ENCODE results near the gene RABL2A.
A peak's percentile ranks its signal among the peaks of the same experiment; 100 is the strongest.
"Not testable (repeated sequence)": the region's sequence is repeated elsewhere in the genome, so short reads cannot be mapped to it uniquely, and the experiment has no call there.

RABL2A gene

DNA sequence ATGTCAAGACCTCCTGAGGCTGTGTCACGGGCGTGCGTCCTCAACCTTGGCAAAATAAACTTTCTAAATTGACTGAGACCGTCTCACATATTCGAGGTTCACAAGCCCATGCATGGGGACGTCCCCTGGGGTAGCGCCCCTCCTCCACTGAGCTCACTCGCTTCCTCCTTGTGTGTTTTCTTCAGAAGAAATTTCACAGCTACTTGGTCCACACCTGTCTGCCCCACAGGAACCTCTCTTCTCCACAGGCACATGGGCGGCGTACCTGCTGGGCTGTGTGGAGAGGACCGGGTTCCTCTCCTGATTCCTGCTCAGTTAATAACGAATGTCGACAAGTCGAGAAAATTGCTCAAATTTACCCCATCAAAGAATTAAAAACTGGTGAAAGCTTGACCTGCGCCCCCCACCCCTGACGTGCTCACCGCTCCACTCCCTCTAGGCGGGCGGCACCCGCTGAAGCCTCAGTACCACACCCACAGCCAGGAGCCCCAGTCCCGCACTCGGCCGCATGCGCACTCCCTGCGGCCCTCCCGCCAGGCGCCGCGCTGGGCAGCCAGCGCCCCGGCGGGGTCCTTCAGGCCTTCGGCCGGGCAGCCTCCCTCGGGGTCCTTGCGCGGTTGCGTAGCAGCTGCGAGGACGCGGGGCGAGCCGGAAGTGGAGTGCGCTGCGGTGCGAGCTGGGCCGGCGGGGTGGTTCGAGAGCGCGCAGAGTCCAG, at the start of gene RABL2A:
Gene RABL2A (plus strand): TSS at position 651 of the 715 bp plus-strand sequence. CDS start 1,341 bp downstream, outside the sequence.
- peak; percentile 76 for DNase-seq (ENCODE audit: low read depth, low spot score)

GRCh38 chr2:113578508-113578907, 48.6 kb upstream of the RABL2A start:
- not testable (repeated sequence) for DNase-seq (ENCODE audit: low read depth, low spot score)

DNA sequence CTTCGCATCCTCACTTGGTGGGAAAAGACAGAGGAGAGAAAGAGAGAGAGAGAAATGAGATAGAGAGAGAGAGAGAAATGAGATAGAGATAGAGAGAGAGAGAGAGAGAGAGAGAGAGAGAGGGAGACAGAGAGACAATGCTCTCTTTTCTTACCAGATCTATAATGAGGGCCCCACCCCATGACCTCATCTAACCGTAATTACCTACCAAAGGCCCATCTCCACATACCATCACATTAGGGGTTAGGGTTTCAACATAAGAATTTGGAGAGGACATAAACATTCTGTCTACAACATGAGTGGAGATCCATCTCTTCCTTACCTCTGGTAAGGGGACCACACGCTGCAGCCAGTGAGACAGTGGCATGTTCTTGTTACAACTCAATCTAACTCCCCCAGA, 44.6 kb upstream of the RABL2A start:
- DNase-seq (ENCODE audit: low read depth, low spot score): not testable (repeated sequence)

DNA sequence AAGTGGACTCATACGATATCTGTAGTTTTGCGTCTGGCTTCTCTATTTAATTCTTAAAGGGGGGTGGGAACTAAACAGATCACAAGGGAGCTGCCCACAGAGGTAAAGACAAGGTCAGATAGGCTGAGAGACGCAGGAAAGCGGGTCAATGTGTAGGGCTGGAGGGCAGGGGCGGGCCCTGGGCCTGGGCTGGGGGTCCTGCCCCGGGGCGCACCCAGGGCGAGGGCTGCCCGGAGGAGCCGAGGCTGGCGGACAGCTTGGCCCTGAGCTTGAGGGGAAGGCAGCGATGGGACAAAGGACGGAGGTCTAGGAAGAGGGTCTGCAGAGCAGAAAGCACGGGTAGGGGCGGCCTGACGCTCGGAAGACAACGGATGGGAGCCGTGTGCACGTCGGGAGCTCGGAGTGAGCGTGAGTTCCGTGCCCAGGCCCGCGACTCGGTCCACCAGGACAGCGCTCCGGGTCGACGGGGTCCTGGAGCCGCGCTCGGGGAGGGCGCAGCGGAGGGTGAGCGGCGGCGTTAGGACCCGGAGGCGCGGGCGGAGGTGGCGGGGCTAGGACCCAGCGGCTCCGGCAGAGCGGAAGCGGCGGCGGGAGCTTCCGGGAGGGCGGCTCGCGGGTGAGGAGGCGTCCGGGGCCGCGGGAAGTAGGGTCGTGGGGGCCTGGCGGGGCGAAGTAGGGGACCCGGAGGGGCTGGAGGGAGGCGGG, 43.4 kb upstream of the RABL2A start:
- DNase-seq (ENCODE audit: low read depth, low spot score): peak; percentile 60

DNA sequence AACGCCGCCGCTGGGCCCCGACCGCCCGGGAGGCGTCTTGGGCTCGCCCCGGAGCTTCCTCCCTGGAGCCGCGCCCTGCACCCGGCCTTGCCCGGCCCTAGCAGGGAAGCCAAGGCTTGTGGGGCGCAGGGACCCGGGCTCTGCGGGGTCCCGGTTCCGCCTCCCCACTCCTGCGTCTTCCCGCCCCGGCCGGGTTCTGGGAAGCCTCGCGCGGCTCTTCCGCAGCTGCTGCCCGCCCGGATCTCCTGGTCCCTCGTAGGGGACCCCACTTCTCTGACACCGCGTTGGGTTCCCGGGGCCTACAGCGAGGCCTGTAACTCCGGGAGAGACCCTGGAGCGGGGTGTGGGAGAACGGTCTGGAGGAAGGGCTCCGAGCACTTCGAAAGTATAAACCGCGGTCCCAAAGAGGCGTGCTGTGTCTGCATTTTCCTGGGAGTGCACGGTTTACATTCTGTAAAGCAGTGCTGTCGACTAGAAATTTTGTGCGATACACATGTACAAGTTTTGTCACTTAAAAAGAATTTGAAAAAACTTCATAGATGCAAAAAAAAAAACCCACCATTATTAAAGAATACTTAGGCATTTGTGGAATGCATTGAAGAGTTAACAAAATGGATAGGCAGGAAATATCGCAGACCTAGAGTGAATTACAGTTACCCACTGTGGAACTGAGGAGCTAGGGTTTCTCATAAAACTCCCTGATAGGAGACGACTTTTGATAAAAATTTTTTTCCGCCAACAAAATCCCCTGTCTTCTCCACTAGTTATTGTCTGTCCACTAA, 42.6 kb upstream of the RABL2A start:
- not testable (repeated sequence) for DNase-seq (ENCODE audit: low read depth, low spot score)

DNA sequence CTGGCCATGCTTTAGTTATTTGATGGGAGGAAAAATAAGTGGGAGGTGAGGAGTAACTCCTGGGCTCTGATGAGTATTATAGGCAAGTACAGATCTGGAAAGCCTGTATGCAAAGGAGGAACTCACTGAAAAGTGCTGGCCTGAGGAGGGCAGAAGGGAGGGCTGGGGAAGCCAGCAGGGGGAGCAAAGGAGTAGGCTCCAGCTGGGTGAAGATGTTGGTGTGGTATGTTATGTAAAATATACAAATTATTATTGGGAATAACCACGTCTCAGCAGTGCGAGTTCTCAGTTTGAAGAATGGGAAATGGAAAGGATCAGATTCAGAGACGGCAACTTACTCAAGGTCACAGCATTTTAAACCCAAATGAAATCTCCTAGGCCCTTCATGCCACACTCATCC, 39.9 kb upstream of the RABL2A start:
- DNase-seq (ENCODE audit: low read depth, low spot score): not testable (repeated sequence)

DNA sequence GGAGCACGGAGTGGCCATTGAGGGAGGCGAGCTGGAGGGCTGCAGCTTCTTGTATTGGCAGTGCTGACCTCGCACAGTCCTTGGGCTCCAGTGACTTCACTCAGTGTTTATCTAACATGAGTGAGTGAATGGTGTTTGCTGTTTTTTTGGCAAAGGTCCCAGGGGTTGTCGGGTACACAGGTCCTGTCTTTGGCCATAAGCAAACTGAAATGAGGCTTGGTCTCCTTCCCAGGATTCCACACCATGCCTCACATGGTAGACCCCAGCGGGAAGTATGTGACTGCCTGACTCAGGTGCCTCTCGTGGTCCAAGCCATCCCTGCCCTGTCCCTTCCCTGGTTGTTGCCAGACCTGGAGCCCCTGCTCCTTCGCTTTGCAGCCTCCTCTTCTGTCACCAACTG, 37.5 kb upstream of the RABL2A start:
- DNase-seq (ENCODE audit: low read depth, low spot score): not testable (repeated sequence)

- DNase-seq (ENCODE audit: low read depth, low spot score): not testable (repeated sequence)
Measured at GRCh38 chr2:113591926-113592325, 35.1 kb upstream of the RABL2A start.

DNA sequence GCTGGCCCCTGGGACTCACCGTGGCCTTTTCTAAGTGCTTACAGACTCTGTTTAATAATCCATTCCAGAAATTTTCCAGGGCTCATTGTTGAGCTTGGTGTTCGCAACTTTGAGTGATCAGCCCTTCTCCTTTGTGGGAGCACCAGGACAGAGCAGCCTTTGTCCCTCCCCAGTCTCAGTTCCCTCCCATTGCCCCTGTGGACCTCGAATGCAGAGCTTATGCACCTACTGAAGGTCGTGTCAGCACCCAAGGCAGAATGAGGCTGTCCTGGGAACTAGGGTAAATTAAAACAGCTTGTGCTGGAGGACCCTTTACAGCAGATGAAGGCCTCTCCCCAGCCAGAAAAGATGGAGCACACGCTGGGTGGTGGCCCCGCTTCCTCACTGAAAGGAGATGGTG, 33.8 kb upstream of the RABL2A start:
- DNase-seq (ENCODE audit: low read depth, low spot score): not testable (repeated sequence)

DNA sequence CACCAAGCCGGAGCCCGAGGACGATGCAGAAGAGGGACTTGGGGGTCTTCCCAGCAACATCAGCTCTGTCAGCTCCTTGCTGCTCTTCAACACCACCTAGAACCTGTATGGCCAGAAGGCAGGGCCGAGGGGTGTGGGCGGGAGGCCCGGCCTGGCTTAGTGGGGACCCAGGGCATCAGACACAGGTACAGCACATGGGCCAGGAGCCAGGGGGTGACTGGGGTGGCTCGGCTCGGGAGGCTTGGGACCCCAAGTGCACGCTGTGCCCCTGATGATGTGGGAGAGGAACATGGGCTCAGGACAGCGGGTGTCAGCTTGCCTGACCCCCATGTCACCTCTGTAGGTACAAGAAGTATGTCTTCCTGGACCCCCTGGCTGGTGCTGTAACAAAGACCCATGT, 31.3 kb upstream of the RABL2A start:
- DNase-seq (ENCODE audit: low read depth, low spot score): not testable (repeated sequence)

DNA sequence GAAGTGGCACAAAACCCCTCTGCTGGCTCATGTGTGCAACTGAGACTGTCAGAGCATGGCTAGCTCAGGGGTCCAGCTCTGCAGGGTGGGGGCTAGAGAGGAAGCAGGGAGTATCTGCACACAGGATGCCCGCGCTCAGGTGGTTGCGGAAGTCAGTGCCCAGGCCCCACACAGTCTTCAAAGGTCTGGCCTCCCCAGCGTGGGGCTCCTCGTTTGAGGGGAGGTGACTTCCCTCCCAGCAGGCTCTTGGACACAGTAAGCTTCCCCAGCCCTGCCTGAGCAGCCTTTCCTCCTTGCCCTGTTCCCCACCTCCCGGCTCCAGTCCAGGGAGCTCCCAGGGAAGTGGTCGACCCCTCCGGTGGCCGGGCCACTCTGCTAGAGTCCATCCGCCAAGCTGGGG, 29.9 kb upstream of the RABL2A start:
- not testable (repeated sequence) for DNase-seq (ENCODE audit: low read depth, low spot score)

DNA sequence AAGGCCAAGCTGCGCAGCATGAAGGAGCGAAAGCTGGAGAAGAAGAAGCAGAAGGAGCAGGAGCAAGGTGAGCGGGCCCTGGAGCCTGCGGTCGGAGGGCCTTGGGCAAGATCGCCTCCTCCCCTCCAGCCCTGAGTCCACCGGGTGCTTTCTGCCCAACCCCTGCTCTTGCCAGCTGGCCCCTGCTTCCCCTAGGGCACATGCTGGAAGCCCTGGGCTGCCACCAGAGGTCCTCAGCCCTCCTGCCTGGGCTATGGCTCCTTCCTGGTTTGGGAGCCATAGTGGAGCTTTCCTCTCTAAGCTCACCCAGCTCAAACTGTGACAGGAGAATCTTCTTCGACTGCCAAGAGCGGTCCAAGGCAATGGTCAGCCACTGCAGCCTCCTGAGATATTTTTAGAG, 29.5 kb upstream of the RABL2A start:
- not testable (repeated sequence) for DNase-seq (ENCODE audit: low read depth, low spot score)

- not testable (repeated sequence) for DNase-seq (ENCODE audit: low read depth, low spot score)
Measured at GRCh38 chr2:113598180-113598579, 28.9 kb upstream of the RABL2A start.

GRCh38 chr2:113598738-113599137, 28.3 kb upstream of the RABL2A start:
- DNase-seq (ENCODE audit: low read depth, low spot score): not testable (repeated sequence)

DNA sequence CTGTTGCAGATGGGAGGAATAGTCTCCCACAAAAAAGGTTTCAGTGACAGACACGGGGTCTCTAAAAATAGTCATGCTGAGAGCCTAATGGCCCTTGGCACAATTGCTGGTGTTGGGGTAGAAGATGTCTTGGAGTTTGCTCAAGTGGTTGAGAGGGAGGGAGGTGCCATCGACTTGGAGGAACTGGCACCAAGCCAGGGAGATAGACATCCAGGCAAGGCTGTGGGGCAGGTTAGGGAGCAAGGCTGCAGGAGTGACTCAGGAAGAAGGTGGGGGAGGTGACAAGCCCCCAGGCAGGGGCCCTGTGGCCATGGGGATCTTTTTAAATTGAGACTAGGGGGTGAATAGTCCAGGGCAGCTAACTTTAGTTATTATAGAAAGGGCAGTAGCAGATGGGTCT, 27.9 kb upstream of the RABL2A start:
- not testable (repeated sequence) for DNase-seq (ENCODE audit: low read depth, low spot score)

GRCh38 chr2:113602040-113602769, 24.9 kb upstream of the RABL2A start:
- DNase-seq (ENCODE audit: low read depth, low spot score): not testable (repeated sequence)

DNA sequence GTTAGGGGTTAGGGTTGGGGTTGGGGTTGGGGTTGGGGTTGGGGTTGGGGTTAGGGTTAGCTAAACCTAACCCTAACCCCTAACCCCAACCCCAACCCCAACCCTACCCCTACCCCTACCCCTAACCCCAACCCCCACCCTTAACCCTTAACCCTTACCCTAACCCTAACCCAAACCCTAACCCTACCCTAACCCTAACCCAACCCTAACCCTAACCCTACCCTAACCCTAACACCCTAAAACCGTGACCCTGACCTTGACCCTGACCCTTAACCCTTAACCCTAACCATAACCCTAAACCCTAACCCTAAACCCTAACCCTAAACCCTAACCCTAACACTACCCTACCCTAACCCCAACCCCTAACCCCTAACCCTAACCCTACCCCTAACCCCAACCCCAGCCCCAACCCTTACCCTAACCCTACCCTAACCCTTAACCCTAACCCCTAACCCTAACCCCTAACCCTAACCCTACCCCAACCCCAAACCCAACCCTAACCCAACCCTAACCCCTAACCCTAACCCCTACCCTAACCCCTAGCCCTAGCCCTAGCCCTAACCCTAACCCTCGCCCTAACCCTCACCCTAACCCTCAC, 24.1 kb upstream of the RABL2A start:
- DNase-seq (ENCODE audit: low read depth, low spot score): no peak

DNA sequence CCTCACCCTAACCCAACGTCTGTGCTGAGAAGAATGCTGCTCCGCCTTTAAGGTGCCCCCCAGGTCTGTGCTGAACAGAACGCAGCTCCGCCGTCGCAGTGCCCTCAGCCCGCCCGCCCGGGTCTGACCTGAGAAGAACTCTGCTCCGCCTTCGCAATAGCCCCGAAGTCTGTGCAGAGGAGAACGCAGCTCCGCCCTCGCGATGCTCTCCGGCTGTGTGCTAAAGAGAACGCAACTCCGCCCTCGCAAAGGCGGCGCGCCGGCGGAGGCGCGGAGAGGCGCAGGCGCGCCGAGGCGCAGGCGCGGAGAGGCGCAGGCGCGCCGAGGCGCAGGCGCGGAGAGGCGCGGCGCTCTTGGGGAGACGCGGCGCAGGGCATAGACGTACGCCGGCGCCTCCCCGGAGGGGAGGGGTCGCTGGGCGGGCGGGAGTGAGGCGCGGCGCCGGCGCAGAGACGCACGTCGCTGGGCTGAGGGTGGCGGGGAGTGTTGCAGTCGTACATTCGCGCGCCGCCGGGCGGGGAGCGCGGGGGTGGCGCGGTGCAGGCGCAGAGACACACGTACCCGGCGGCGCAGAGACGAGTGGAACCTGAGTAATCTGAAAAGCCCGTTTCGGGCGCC, 23.5 kb upstream of the RABL2A start:
- DNase-seq (ENCODE audit: low read depth, low spot score): peak; percentile 74

- DNase-seq (ENCODE audit: low read depth, low spot score): peak; percentile 88
Measured at GRCh38 chr2:113604085-113604477, 23.0 kb upstream of the RABL2A start.

DNA sequence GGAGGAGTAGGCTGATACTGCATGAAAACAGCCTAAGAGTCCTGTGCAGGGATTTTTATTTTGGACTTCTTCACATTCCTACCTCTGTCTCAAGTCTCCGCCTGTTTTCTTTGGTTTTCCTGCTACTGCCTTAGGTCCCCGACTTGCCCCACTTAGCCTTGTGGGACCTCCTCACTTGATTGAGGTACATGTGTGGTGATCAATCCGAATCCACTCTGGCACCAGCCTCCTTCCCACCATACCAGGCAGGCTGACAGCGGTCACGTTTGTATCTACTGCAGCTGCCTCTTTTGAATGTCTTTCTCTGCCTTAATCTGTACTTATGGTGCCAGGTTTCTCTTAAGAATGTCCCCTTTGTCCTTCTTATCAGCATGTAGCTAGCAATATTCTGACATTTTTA, 22.4 kb upstream of the RABL2A start:
- not testable (repeated sequence) for DNase-seq (ENCODE audit: low read depth, low spot score)

- DNase-seq (ENCODE audit: low read depth, low spot score): not testable (repeated sequence)
Measured at GRCh38 chr2:113606036-113606435, 21.0 kb upstream of the RABL2A start.
